GM10266 (cell line): Measurements from ENCODE around the gene KCND2.
A peak's percentile ranks its signal among the peaks of the same experiment; 100 is the strongest.

Experiments used
- DNase-seq: peaks from one replicate; pipeline ENCODE4 v3.0.0; 2012; ENCODE audit errors: extremely low spot score
- CTCF ChIP-seq: IDR thresholded peaks from 2 replicates; pipeline ENCODE4 v1.5.1; 2012; ENCODE audit warnings: mild to moderate bottlenecking, low read depth; ENCODE audit not compliant: control insufficient read depth, insufficient read depth; ENCODE audit errors: missing control alignments

Gene KCND2

GRCh38 chr7:120337308-120337907 is 64.4 kb downstream of the KCND2 start:
- peak; percentile 7 for DNase-seq
- TF ChIP-seq CTCF = peak; percentile 4

DNA sequence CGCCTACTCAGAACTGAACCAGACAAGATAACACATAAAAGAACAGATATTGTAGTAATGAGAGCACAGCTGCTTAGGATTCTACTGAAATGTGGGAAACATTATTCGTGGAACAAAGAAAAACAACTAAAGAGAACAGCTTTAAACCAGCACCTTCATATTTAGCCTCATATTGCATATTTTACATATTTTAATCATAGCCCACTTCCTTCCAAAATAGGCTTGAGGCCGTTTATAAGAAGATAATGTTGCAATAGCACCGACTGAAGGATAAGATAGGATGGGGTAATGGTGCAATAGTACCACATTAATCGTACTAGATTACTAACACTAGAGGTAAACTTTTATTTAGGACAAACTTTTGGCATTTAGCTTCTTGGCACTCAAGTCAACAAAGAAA is 71.3 kb downstream of the KCND2 start:
- DNase-seq = no peak
- TF ChIP-seq CTCF = no peak

DNA sequence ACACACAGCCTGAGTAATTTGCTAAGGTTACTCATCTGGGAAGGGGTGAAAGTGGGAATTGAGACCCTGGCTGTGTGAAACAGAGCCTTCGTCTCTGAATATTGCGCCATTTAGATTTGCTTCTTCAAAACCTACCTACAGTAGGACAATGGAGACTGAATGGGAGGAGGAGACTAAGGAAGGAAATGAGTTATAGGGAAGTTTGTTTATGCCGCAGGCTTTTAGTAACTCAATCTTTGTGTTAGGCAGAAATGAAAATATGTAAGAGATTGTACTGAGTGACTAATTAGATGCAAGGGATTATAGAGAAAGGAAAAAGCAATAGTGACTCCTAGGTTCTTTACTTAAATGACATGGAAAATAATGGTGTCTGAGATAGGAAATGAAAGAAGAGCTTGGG is 80.2 kb downstream of the KCND2 start:
- no peak for DNase-seq
- TF ChIP-seq CTCF = no peak

DNA sequence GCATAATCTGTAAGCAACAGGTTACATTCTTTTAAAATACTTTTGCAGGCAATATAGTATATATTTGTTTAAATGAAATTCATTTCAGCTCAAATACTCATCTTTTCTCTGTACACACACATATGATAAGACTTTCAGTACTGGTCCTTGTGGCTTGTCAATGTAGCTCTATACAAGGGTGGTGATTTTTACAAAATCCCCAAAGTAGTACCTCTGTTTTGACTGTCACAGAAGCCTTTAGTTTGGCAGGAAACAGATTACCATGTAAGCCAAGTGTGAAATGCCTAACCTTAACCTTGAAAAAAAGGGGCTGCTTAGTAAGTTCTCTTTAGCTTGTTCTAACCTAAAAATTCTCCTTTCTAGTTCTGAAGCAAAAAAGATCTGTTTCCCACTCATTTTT is 87.9 kb downstream of the KCND2 start:
- TF ChIP-seq CTCF = no peak
- peak; percentile 10 for DNase-seq

GRCh38 chr7:120363414-120363813 is 90.4 kb downstream of the KCND2 start:
- no peak for TF ChIP-seq CTCF
- DNase-seq = no peak

DNA sequence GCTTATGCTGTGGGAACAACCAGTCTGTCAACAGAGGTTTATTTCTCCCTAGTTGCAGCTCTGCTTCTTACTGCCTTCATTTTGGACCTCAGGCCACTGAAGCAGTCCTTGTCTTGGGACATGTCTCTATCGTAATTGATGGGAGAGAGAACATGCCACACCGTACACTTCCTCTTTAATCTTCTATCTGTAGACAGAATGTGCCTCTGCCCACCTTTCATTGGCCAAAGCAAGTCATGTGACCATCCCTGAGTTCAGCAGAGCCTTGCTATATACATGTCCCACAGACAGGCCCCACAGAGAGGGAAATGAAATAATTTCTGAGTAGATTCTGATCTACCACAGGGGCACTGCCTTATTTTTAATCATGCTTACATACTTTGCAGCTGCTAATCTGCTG is 98.0 kb downstream of the KCND2 start:
- no peak for DNase-seq
- TF ChIP-seq CTCF = no peak

DNA sequence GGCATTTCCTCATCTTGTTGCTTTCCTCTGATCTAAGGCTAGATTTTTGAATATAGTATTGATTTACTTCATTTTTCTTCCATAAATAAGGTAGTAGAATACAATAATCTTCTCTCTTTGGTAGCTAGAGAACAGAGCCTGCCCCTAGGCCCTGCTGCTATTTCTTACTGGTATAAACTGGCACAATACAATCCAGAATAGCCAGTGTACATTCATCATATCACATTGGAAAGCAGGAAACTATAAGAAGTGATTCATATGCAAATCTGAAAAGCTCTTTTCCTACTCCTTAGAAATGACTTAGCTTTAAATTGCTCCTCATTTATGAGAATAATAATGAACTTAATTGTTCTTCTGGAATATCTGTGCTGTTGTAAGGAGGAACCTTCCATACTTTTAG is 100.2 kb downstream of the KCND2 start:
- no peak for DNase-seq
- TF ChIP-seq CTCF = no peak
